Caco-2 (cell line): Measurements from ENCODE around the gene RNF114. TPM values are rescaled to one million over a fixed set of nuclear protein-coding genes. Genes with fewer than 3 reads are reported as not detected.
"Not testable (repeated sequence)": the region's sequence is repeated elsewhere in the genome, so short reads cannot be mapped to it uniquely, and the experiment has no call there.

Source experiments
- BruUV-seq: library from RNA; stranded (reverse); fragments of 400-500 nt; replicated peaks from 2 replicates; lab custom pipeline; 2021; lab: Mats Ljungman, UMichigan
- CTCF ChIA-PET: fragments of 300-600 bp; sonication (Branson Sonifier 250); formaldehyde crosslinking; loops from one replicate; lab custom pipeline; 2022; ENCODE audit warnings: antibody characterized with exemption; lab: Charles Lee
- POLR2A ChIA-PET: fragments of 300-600 bp; sonication (Branson Sonifier 250); formaldehyde crosslinking; loops from one replicate; lab custom pipeline; 2022; ENCODE audit warnings: antibody characterized with exemption; lab: Charles Lee
- DNase-seq, 2 experiments: peaks; one replicate each; pipeline versions ENCODE4 v3.0.0 to v3.0.0-alpha.2; 2020 to 2022
- H3K27me3 ChIP-seq: replicated peaks from 2 replicates; pipeline ENCODE4 v1.6.0; 2011; ENCODE audit warnings: low read length; ENCODE audit not compliant: control insufficient read depth, insufficient read depth
- H3K36me3 ChIP-seq: 2 replicates; pipeline ENCODE4 v1.5.1; 2011; ENCODE audit warnings: low read length; ENCODE audit not compliant: control insufficient read depth, insufficient read depth
- H3K4me1 ChIP-seq: fragments of 250-450 bp; sonication (Bioruptor Pico); 2 replicates; pipeline ENCODE4 v1.5.1; 2020; ENCODE audit warnings: mild to moderate bottlenecking
- H3K4me3 ChIP-seq: 2 replicates; pipeline ENCODE4 v1.5.1; 2011; ENCODE audit warnings: low read depth, mild to moderate bottlenecking, control low read depth, low read length
- H3K9me3 ChIP-seq: fragments of 250-450 bp; sonication (Bioruptor Pico); 2 replicates; pipeline ENCODE4 v1.5.1; 2020; ENCODE audit warnings: mild to moderate bottlenecking, moderate library complexity
- H3K27ac Mint-ChIP-seq: one replicate; pipeline ENCODE4 v1.8.0; 2022; ENCODE audit warnings: mixed read lengths; ENCODE audit not compliant: unreplicated experiment
- H3K27me3 Mint-ChIP-seq: one replicate; pipeline ENCODE4 v1.8.0; 2022; ENCODE audit warnings: mixed read lengths; ENCODE audit not compliant: insufficient read depth, unreplicated experiment
- H3K36me3 Mint-ChIP-seq: one replicate; pipeline ENCODE4 v1.8.0; 2022; ENCODE audit warnings: mild to moderate bottlenecking, mixed read lengths; ENCODE audit not compliant: insufficient read depth, unreplicated experiment
- H3K4me1 Mint-ChIP-seq: one replicate; pipeline ENCODE4 v1.8.0; 2022; ENCODE audit warnings: low read depth, mixed read lengths; ENCODE audit not compliant: unreplicated experiment
- H3K4me3 Mint-ChIP-seq: one replicate; pipeline ENCODE4 v1.8.0; 2022; ENCODE audit warnings: mild to moderate bottlenecking, moderate library complexity, mixed read lengths; ENCODE audit not compliant: unreplicated experiment
- H3K9me3 Mint-ChIP-seq: one replicate; pipeline ENCODE4 v1.8.0; 2022; ENCODE audit warnings: mixed read lengths; ENCODE audit not compliant: unreplicated experiment
- CTCF ChIP-seq, 2 experiments: fragments of 200-600 bp in 1 of 2; IDR thresholded peaks; 1 replicate in 1 of 2; 2 replicates in 1 of 2; pipeline versions ENCODE4 v1.5.1 to v1.8.0; 2011 to 2022; ENCODE audit warnings: antibody characterized with exemption in 1 of 2, control low read depth in 1 of 2, inconsistent platforms in 1 of 2, low read depth in 1 of 2, low read length in 1 of 2, mild to moderate bottlenecking in 1 of 2, moderate library complexity in 1 of 2; ENCODE audit not compliant: insufficient read depth in 1 of 2, severe bottlenecking in 1 of 2, unreplicated experiment in 1 of 2
- intact Hi-C: fragments of 100-400 bp; cut with micrococcal nuclease; formaldehyde crosslinking; loops from one replicate; pipeline ENCODE4 v1.10.0; 2022; ENCODE audit not compliant: unreplicated experiment
- total RNA-seq: library from RNA; stranded (reverse); gene quantifications from 2 replicates; pipeline ENCODE4 v1.2.3, GENCODE V29; 2022

The RNF114 gene
- total RNA-seq, 1 experiment from 2014 or later = 154 TPM

DNA sequence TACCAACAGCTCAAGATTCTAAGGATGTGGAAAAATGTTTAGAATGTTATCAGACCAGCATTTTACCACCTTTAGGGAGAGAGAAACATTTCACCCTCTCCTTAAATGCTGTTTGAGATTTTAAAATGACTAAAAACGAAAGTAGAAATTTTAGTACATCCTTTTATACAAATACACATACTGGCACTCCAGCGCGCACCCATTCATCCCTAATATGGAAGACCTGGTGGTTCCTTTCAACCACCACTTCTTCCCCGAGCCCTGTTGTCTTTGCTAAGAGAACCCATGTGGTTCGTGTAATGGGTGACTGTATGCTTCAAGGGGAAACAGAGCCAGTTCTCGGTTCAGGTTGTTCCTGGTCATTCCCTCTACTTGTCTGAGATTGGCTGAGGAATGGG, 42.1 kb upstream of the RNF114 start:
- no peak overlapping the region for H3K4me3 ChIP-seq
- H3K4me3 Mint-ChIP-seq = no peak overlapping the region
- H3K27ac Mint-ChIP-seq = no peak overlapping the region
- H3K27me3 Mint-ChIP-seq = no peaks in the 10 kb centered on the region
- CTCF ChIA-PET = interaction anchor here (1.2 to 1.9 kb wide), 2 partner anchors 285 to 352 kb away, joined by 5 to 7 read pairs; no protein-coding TSS in a partner anchor
- TF ChIP-seq CTCF (IDR thresholded peaks at IDR 0.05; ENCODE audit: insufficient read depth in 1 of 2, low read depth in 1 of 2, low read length in 1 of 2, severe bottlenecking in 1 of 2, unreplicated experiment in 1 of 2) = no peak
- DNase-seq = no peak
- peaks cover 8% of the 10 kb centered on the region for H3K36me3 Mint-ChIP-seq
- H3K9me3 Mint-ChIP-seq = no peaks in the 10 kb centered on the region
- H3K27me3 ChIP-seq = no peaks in the 10 kb centered on the region
- H3K4me1 Mint-ChIP-seq = peaks cover 5% of the 10 kb centered on the region
- H3K36me3 ChIP-seq = no peaks in the 10 kb centered on the region; the same call in 1 of the 2 replicates
- POLR2A ChIA-PET = interaction anchor here (0.7 kb wide), 1 partner anchor 20 kb away, joined by 3 read pairs; no protein-coding TSS in a partner anchor
- H3K4me1 ChIP-seq = no peaks in the 10 kb centered on the region
- BruUV-seq = no TSS peak
- no peaks in the 10 kb centered on the region for H3K9me3 ChIP-seq
- intact Hi-C loops = no loop called here

DNA sequence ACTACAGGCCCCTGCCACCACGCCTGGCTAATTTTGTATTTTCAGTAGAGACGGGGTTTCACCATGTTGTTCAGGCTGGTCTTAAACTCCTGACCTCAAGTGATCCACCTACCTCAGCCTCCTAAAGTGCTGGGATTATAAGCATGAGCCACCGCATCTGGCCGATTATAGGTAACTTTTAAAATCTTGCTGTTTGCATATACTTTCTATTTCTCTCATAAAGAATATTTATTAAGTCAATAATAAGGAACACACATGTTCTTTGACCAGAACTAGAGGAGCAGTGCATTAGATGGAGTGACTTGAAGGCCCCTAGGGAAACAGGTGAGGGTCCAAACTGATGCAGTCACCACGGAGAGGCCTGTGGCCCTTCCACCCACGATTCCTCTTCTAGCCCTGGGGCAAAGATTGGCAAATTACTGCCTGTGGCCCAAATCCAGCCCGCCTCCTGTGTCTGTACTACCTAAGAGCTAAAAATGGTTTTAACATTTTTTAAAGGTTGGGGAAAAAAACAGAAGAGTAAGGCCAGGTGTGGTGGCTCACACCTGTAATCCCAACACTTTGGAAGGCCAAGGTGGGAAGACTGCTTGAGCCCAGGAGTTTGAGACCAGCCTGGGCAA, 40.6 kb upstream of the RNF114 start:
- DNase-seq, intact Hi-C loops, CTCF ChIA-PET, H3K27me3 ChIP-seq, H3K9me3 Mint-ChIP-seq, H3K27me3 Mint-ChIP-seq, H3K4me3 ChIP-seq, POLR2A ChIA-PET, BruUV-seq, H3K36me3 Mint-ChIP-seq, H3K4me1 ChIP-seq, H3K4me3 Mint-ChIP-seq, H3K9me3 ChIP-seq, H3K4me1 Mint-ChIP-seq, H3K36me3 ChIP-seq, H3K27ac Mint-ChIP-seq: not testable (repeated sequence)

GRCh38 chr20:49896204-49896603, 40.0 kb upstream of the RNF114 start:
- intact Hi-C loops = no loop called here
- Histone ChIP-seq H3K9me3 (no peaks in the 10 kb centered on the region), H3K4me1 (no peaks in the 10 kb centered on the region), H3K4me3 (no peak overlapping the region), H3K36me3 (no peaks in the 10 kb centered on the region; the same call in 1 of the 2 replicates), H3K27me3 (no peaks in the 10 kb centered on the region)
- no peak for DNase-seq
- Mint-ChIP-seq H3K9me3 (no peaks in the 10 kb centered on the region), H3K4me3 (no peak overlapping the region), H3K27me3 (no peaks in the 10 kb centered on the region), H3K36me3 (peaks cover 5% of the 10 kb centered on the region), H3K4me1 (peaks cover 5% of the 10 kb centered on the region), H3K27ac (no peak overlapping the region)
- no TSS peak for BruUV-seq
- ChIA-PET CTCF (interaction anchor here (1.2 kb wide), 1 partner anchor 293 kb away, joined by 3 read pairs; no protein-coding TSS in a partner anchor), POLR2A (no interaction called here)
- TF ChIP-seq CTCF (IDR thresholded peaks at IDR 0.05; ENCODE audit: insufficient read depth in 1 of 2, low read depth in 1 of 2, low read length in 1 of 2, severe bottlenecking in 1 of 2, unreplicated experiment in 1 of 2) = no peak
